GM12878 (cell line): ENCODE results near the gene SPANXN2. TPM values are rescaled to one million over a fixed set of nuclear protein-coding genes. Genes with fewer than 3 reads are reported as not detected.

Source experiments
- polyA plus RNA-seq, 11 experiments: library from polyadenylated mRNA; depleted of rRNA in 4 of 11; unstranded in 6 of 11; stranded (reverse) in 5 of 11; fragments of >200 nt; fragmentation: Nextera tagmentation in 4 of 11; fragmentation: Illumina TruSeq in 1 of 11; extraction: Ambion mirVana in 4 of 11; extraction: Trizol in 1 of 11; gene quantifications; 1 replicate in 1 of 11; 2 replicates in 10 of 11; pipeline versions ENCODE4 v1.2.1 to v1.2.3, GENCODE V29; 2011 to 2016; ENCODE audit warnings: inconsistent platforms in 2 of 11, missing spikeins in 2 of 11, low read depth in 1 of 11
- total RNA-seq, 4 experiments: library from RNA; depleted of rRNA in 3 of 4; stranded (reverse); fragments of >200 nt in 3 of 4; fragmentation: Illumina TruSeq in 1 of 4; extraction: Trizol in 1 of 4; gene quantifications; 2 replicates each; pipeline versions ENCODE4 v1.2.1 to v1.2.3, GENCODE V29; 2013 to 2021

The SPANXN2 gene
- total and polyA plus RNA-seq, 10 of the 15 experiments (the other 5 are each of a cell fraction or from before 2014, with no cell fraction given): not detected

Other genes starting within 250 kb of the SPANXN2 start
- not detected in 2 replicates for gene SPANXN3, start 203.3 kb downstream of the SPANXN2 start, total RNA-seq (2014; rRNA removed)
- not detected in 2 replicates for gene SPANXN3, start 203.3 kb downstream of the SPANXN2 start, total RNA-seq (2014; rRNA removed; fragmentation: Illumina TruSeq; extraction: Trizol)
- not detected in 2 replicates for gene SPANXN3, start 203.3 kb downstream of the SPANXN2 start, total RNA-seq (2021)
- not detected in 2 replicates for gene SPANXN3, start 203.3 kb downstream of the SPANXN2 start, polyA plus RNA-seq (2011; rRNA removed)
- gene SPANXN3, start 203.3 kb downstream of the SPANXN2 start, polyA plus RNA-seq (2014; fragmentation: Illumina TruSeq; extraction: Trizol): not detected in 2 replicates
- not detected for gene SPANXN3, start 203.3 kb downstream of the SPANXN2 start, polyA plus RNA-seq (2014; fragmentation: Nextera tagmentation; extraction: Ambion mirVana)
- not detected in 2 replicates for gene SPANXN3, start 203.3 kb downstream of the SPANXN2 start, polyA plus RNA-seq (2014; rRNA removed)
- not detected for gene SPANXN3, start 203.3 kb downstream of the SPANXN2 start, polyA plus RNA-seq (2016; fragmentation: Nextera tagmentation; extraction: Ambion mirVana)
- 0.68 and 0.82 TPM in 2 replicates for gene SLITRK4, start 84.7 kb downstream of the SPANXN2 start, total RNA-seq (2014; rRNA removed)
- 0.69 and 1.1 TPM in 2 replicates for gene SLITRK4, start 84.7 kb downstream of the SPANXN2 start, total RNA-seq (2014; rRNA removed; fragmentation: Illumina TruSeq; extraction: Trizol)
- gene SLITRK4, start 84.7 kb downstream of the SPANXN2 start, total RNA-seq (2021): 0.74 and 0.90 TPM in 2 replicates
- 0.57 and 0.63 TPM in 2 replicates for gene SLITRK4, start 84.7 kb downstream of the SPANXN2 start, polyA plus RNA-seq (2011; rRNA removed)
- gene SLITRK4, start 84.7 kb downstream of the SPANXN2 start, polyA plus RNA-seq (2014; fragmentation: Illumina TruSeq; extraction: Trizol): 0.65 and 1.1 TPM in 2 replicates
- under 1 TPM; 0.45 to 0.49 TPM for gene SLITRK4, start 84.7 kb downstream of the SPANXN2 start, polyA plus RNA-seq (2014; fragmentation: Nextera tagmentation; extraction: Ambion mirVana)
- 0.43 and 0.55 TPM in 2 replicates for gene SLITRK4, start 84.7 kb downstream of the SPANXN2 start, polyA plus RNA-seq (2014; rRNA removed)
- under 1 TPM; 0.72 to 0.79 TPM for gene SLITRK4, start 84.7 kb downstream of the SPANXN2 start, polyA plus RNA-seq (2016; fragmentation: Nextera tagmentation; extraction: Ambion mirVana)
- gene UBE2NL, start 163.3 kb upstream of the SPANXN2 start, total RNA-seq (2014; rRNA removed): not detected in 2 replicates
- not detected in 2 replicates for gene UBE2NL, start 163.3 kb upstream of the SPANXN2 start, total RNA-seq (2014; rRNA removed; fragmentation: Illumina TruSeq; extraction: Trizol)
- not detected in 2 replicates for gene UBE2NL, start 163.3 kb upstream of the SPANXN2 start, total RNA-seq (2021)
- gene UBE2NL, start 163.3 kb upstream of the SPANXN2 start, polyA plus RNA-seq (2011; rRNA removed): not detected in 2 replicates
- not detected in 2 replicates for gene UBE2NL, start 163.3 kb upstream of the SPANXN2 start, polyA plus RNA-seq (2014; fragmentation: Illumina TruSeq; extraction: Trizol)
- gene UBE2NL, start 163.3 kb upstream of the SPANXN2 start, polyA plus RNA-seq (2014; fragmentation: Nextera tagmentation; extraction: Ambion mirVana): under 1 TPM in 1 of 2 experiments, not detected in 1; 0.05 TPM
- not detected in 2 replicates for gene UBE2NL, start 163.3 kb upstream of the SPANXN2 start, polyA plus RNA-seq (2014; rRNA removed)
- not detected for gene UBE2NL, start 163.3 kb upstream of the SPANXN2 start, polyA plus RNA-seq (2016; fragmentation: Nextera tagmentation; extraction: Ambion mirVana)